DOHH2 (cell line): ENCODE measurements around the gene ANKRD65.

ENCODE experiments used
- H3F3A ChIP-seq: fragments of 200-600 bp; sonication (generic), shearing (Covaris generic); 2 replicates; pipeline ENCODE4 v1.6.0; 2016; ENCODE audit warnings: antibody characterized with exemption, mild to moderate bottlenecking; ENCODE audit not compliant: control insufficient read depth, insufficient read depth
- H3K27ac ChIP-seq: fragments of 200-600 bp; sonication (generic); 2 replicates; pipeline ENCODE4 v1.5.1; 2014; ENCODE audit warnings: low read depth, mild to moderate bottlenecking, low read length, moderate library complexity
- H3K27me3 ChIP-seq: fragments of 200-600 bp; sonication (generic); 2 replicates; pipeline ENCODE4 v1.6.1; 2014; ENCODE audit warnings: mild to moderate bottlenecking, low read length, mixed read lengths; ENCODE audit not compliant: control insufficient read depth
- H3K36me3 ChIP-seq: fragments of 200-600 bp; sonication (generic); 2 replicates; pipeline ENCODE4 v1.6.1; 2014; ENCODE audit warnings: mild to moderate bottlenecking, low read length, moderate library complexity, mixed read lengths; ENCODE audit not compliant: control insufficient read depth
- H3K4me1 ChIP-seq: fragments of 200-600 bp; sonication (generic); 2 replicates; pipeline ENCODE4 v1.6.1; 2014; ENCODE audit warnings: mild to moderate bottlenecking, low read length, mixed read lengths; ENCODE audit not compliant: control insufficient read depth
- H3K4me2 ChIP-seq: fragments of 200-600 bp; sonication (generic); 2 replicates; pipeline ENCODE4 v1.6.0; 2014; ENCODE audit warnings: mild to moderate bottlenecking, low read length, moderate library complexity
- H3K4me3 ChIP-seq: fragments of 200-600 bp; sonication (generic); 2 replicates; pipeline ENCODE4 v1.5.1; 2014; ENCODE audit warnings: mild to moderate bottlenecking, low read length, mixed read lengths
- H3K79me2 ChIP-seq: fragments of 200-600 bp; sonication (generic); 2 replicates; pipeline ENCODE4 v1.6.1; 2014; ENCODE audit warnings: mild to moderate bottlenecking, low read length, mixed read lengths; ENCODE audit not compliant: control insufficient read depth
- H3K9me2 ChIP-seq: fragments of 200-600 bp; sonication (generic); replicated peaks from 2 replicates; pipeline ENCODE4 v1.6.1; 2014; ENCODE audit warnings: mild to moderate bottlenecking, low read length, mixed read lengths; ENCODE audit not compliant: control insufficient read depth
- H3K9me3 ChIP-seq: fragments of 200-600 bp; sonication (generic); 2 replicates; pipeline ENCODE4 v1.6.1; 2014; ENCODE audit warnings: antibody characterized with exemption, low read length, mixed read lengths; ENCODE audit not compliant: control insufficient read depth, insufficient read depth
- H4K20me1 ChIP-seq: fragments of 200-600 bp; sonication (generic); 2 replicates; pipeline ENCODE4 v1.6.0; 2014; ENCODE audit warnings: low read depth, mild to moderate bottlenecking, antibody characterized with exemption, low read length, moderate library complexity; ENCODE audit not compliant: control insufficient read depth, insufficient read depth
- EZH2phosphoT487 ChIP-seq: fragments of 200-600 bp; sonication (generic); IDR thresholded peaks from 2 replicates; pipeline ENCODE4 v1.6.1; 2017; ENCODE audit warnings: borderline replicate concordance, mild to moderate bottlenecking, antibody characterized with exemption, low read length, moderate library complexity, mixed read lengths
- TF ChIP-seq, protein P1 (sequence below): fragments of 200-600 bp; sonication (generic); IDR thresholded peaks from one replicate; pipeline ENCODE4 v1.5.1; 2014; ENCODE audit warnings: antibody characterized with exemption, mild to moderate bottlenecking, low read depth, low read length; ENCODE audit not compliant: poor library complexity, severe bottlenecking

The ANKRD65 gene

DNA sequence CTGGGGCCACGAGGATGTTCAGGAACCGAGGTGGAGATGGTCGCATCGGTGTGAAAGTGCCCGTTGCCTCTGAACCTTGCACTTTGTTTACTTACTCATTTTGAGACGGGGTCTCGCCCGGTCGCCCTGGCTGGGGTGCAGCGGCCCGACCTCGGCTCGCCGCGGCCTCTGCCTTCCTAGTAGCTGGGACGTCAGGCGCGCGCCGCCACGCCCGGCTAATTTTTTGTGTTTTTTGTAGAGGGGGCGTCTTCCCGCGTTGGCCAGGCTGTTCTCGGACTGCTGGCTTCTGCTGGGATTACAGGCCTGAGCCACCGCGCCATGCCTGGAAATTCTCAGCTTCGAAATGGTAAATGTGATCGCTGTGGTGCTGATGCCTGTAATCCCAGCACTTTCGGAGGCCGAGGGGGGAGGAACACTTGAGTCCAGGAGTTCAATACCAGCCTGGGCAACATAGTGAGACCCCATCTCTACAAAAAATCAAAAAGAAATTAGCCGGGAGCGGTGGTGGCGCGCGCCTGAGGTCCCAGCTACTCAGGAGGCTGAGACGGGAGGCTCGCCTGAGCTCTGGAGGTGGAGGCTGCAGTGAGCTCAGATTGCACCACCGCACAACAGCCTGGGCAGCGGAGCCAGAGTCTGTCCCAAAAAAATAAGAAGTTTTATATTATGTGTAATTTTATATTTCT, 13.3 kb downstream of the ANKRD65 start:
- peak overlapping the region; percentile 67 for H3K27ac ChIP-seq
- peak overlapping the region; percentile 93 for H3K4me3 ChIP-seq
- peaks cover 5% of the 10 kb centered on the region; the same call in 1 of the 2 replicates for H4K20me1 ChIP-seq
- no peaks in the 10 kb centered on the region for H3K9me2 ChIP-seq
- peaks cover 14% of the 10 kb centered on the region for H3F3A ChIP-seq
- peaks cover 64% of the 10 kb centered on the region for H3K79me2 ChIP-seq
- H3K4me1 ChIP-seq: peaks cover 17% of the 10 kb centered on the region
- peaks cover 60% of the 10 kb centered on the region for H3K36me3 ChIP-seq
- H3K4me2 ChIP-seq: peak overlapping the region; percentile 83
- H3K27me3 ChIP-seq: no peaks in the 10 kb centered on the region
- no peaks in the 10 kb centered on the region for H3K9me3 ChIP-seq
- TF ChIP-seq EZH2phosphoT487: no peak
- TF ChIP-seq, protein P1, sequence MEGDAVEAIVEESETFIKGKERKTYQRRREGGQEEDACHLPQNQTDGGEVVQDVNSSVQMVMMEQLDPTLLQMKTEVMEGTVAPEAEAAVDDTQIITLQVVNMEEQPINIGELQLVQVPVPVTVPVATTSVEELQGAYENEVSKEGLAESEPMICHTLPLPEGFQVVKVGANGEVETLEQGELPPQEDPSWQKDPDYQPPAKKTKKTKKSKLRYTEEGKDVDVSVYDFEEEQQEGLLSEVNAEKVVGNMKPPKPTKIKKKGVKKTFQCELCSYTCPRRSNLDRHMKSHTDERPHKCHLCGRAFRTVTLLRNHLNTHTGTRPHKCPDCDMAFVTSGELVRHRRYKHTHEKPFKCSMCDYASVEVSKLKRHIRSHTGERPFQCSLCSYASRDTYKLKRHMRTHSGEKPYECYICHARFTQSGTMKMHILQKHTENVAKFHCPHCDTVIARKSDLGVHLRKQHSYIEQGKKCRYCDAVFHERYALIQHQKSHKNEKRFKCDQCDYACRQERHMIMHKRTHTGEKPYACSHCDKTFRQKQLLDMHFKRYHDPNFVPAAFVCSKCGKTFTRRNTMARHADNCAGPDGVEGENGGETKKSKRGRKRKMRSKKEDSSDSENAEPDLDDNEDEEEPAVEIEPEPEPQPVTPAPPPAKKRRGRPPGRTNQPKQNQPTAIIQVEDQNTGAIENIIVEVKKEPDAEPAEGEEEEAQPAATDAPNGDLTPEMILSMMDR: no peak

DNA sequence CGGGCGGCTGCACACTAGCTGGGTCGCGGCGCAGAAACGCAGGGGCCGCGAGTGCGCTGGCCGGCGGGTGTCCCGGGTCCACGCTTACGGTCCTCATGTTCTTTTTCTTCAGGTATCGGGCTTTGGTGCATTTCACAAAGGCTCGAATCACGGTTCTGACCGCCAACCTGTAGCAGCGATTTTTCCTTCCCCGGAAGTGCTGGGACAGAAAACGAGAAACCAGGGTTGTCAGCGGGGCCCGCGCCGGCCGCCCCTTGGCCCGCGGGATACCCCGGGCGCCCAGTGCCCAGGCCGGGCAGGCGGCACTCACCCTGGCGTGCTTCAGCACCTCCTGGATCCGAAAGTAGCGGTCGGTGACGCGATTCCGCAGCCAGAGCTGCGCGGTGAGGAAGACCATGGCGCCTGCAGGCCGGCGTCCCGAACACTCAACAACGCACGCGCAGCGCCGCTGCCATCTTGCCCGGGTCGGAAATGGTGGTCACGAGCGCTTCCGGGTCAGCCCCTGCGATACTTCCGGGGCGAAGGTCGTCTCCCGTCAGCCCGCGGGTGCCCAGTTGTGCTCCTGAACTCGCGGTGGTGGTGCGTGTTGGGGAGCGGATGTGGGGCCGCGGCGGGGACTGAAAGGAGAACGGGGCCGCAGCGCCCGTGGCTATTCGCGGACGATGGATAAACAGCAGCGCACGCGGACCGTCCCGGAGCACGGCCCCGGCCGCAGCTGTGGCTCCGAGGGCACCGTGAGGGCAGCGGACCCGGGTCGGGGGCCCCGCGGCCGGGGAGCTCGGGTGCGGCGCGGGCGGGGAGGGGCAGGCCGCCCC, 14.0 kb downstream of the ANKRD65 start, which contains the start of gene MRPL20:
Gene MRPL20, minus strand, starts transcription at position 473 of the 815 bp plus-strand sequence. Its CDS starts 76 bp downstream, at position 397.
- Histone ChIP-seq H3K9me3 (no peaks in the 10 kb centered on the region), H3K9me2 (no peaks in the 10 kb centered on the region), H3K79me2 (peaks cover 72% of the 10 kb centered on the region), H4K20me1 (peaks cover 9% of the 10 kb centered on the region; the same call in 1 of the 2 replicates), H3F3A (peaks cover 20% of the 10 kb centered on the region), H3K4me1 (peaks cover 21% of the 10 kb centered on the region), H3K4me3 (peak within 1 kb of the TSS; percentile 93), H3K36me3 (peaks cover 68% of the 10 kb centered on the region), H3K27me3 (no peaks in the 10 kb centered on the region), H3K4me2 (peak within 1 kb of the TSS; percentile 85), H3K27ac (peak within 1 kb of the TSS; percentile 67)
- TF ChIP-seq, protein P1: no peak
- TF ChIP-seq EZH2phosphoT487: no peak

DNA sequence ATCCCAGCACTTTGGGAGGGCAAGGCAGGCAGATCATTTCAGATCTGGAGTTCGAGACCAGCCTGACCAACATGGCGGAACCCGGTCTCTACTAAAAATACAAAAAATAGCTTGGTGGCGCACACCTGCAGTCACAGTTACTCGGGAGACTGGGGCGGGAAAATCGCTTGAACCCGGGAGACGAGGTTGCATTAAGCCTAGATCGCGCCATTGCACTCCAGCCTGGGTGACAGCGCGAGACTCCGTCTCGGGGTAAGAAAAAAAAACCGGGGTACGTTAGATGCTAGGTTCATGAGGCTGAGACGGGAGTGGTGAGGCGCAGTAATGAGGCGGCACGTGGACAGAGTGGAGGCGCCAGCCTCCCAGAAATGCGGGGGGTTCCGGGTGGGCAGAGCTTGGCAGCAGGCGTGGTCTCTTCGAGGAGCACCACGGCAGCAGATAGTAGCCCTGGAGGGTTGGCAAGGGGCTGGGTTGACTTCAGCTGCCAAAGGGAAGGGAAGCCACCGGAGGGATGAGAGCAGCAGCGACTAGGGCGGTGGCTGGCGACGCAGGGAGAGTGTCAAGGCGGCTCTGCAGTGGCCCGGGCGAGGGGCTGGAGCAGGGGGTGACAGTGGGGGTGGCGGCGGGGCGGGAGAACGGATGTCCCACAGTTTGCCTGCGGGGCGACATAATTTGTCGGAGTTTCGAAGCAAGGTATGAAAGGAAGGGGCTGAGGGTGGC, 14.8 kb downstream of the ANKRD65 start:
- peaks cover 24% of the 10 kb centered on the region for H3F3A ChIP-seq
- TF ChIP-seq, protein P1: peak; percentile 10
- TF ChIP-seq EZH2phosphoT487: no peak
- no peaks in the 10 kb centered on the region for H3K27me3 ChIP-seq
- peak overlapping the region; percentile 67 for H3K27ac ChIP-seq
- peak overlapping the region; percentile 85 for H3K4me2 ChIP-seq
- H3K9me3 ChIP-seq: no peaks in the 10 kb centered on the region
- peaks cover 79% of the 10 kb centered on the region for H3K79me2 ChIP-seq
- peaks cover 76% of the 10 kb centered on the region for H3K36me3 ChIP-seq
- no peaks in the 10 kb centered on the region for H3K9me2 ChIP-seq
- H4K20me1 ChIP-seq: peaks cover 9% of the 10 kb centered on the region
- H3K4me3 ChIP-seq: peak overlapping the region; percentile 93
- peaks cover 29% of the 10 kb centered on the region for H3K4me1 ChIP-seq
